Measurements from ENCODE around the gene PGGHG. TPM values are rescaled to one million over a fixed set of nuclear protein-coding genes. Genes with fewer than 3 reads are reported as not detected.

Gene PGGHG
- total and polyA plus RNA-seq, 2 of the 13 experiments (the other 11 are each of a cell fraction or from before 2014, with no cell fraction given) = 5.9 to 14.8 TPM

- DNase-seq (ENCODE audit: low spot score) = no peak
- Histone ChIP-seq H3K9ac (ENCODE audit: insufficient read depth, low read depth, low read length) (no peak overlapping the region), H3K4me3 (replicated peaks in 1 of 3; ENCODE audit: insufficient read depth in 1 of 3, low read depth in 2 of 3, low read length in 3 of 3) (no peak overlapping the region), H3K27ac (ENCODE audit: extremely low read length, insufficient read depth, low read length) (no peak overlapping the region), H3K79me2 (ENCODE audit: insufficient read depth, low read length) (no peaks in the 10 kb centered on the region), H3K27me3 (ENCODE audit: control insufficient read depth in 1 of 2, insufficient read depth in 2 of 2, low read length in 2 of 2) (peaks cover 7 to 83% of the 10 kb centered on the region in 2 experiments), H2AFZ (ENCODE audit: low read length) (no peak overlapping the region), H4K20me1 (ENCODE audit: insufficient read depth, low read length) (no peaks in the 10 kb centered on the region), H3K36me3 (replicated peaks in 1 of 2; ENCODE audit: control insufficient read depth in 1 of 2, insufficient read depth in 2 of 2, low read length in 2 of 2) (no peaks in the 10 kb centered on the region), H3K4me1 (ENCODE audit: insufficient read depth, low read length) (peaks cover 20% of the 10 kb centered on the region), H3K9me3 (ENCODE audit: low read length) (no peaks in the 10 kb centered on the region), H3K4me2 (ENCODE audit: low read depth, low read length) (no peak overlapping the region)
- in situ Hi-C loops (cut with HindIII; ENCODE audit: extremely low pct_ligation_motif_present, low pct_unique_long_range_greater_than_20kb) = no loop called here
- WGBS (ENCODE audit: low lambda C conversion rate) = 72% methylated on average over 20 of the region's 26 CpGs
- TF ChIP-seq, protein P1, sequence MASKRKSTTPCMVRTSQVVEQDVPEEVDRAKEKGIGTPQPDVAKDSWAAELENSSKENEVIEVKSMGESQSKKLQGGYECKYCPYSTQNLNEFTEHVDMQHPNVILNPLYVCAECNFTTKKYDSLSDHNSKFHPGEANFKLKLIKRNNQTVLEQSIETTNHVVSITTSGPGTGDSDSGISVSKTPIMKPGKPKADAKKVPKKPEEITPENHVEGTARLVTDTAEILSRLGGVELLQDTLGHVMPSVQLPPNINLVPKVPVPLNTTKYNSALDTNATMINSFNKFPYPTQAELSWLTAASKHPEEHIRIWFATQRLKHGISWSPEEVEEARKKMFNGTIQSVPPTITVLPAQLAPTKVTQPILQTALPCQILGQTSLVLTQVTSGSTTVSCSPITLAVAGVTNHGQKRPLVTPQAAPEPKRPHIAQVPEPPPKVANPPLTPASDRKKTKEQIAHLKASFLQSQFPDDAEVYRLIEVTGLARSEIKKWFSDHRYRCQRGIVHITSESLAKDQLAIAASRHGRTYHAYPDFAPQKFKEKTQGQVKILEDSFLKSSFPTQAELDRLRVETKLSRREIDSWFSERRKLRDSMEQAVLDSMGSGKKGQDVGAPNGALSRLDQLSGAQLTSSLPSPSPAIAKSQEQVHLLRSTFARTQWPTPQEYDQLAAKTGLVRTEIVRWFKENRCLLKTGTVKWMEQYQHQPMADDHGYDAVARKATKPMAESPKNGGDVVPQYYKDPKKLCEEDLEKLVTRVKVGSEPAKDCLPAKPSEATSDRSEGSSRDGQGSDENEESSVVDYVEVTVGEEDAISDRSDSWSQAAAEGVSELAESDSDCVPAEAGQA (IDR thresholded peaks at IDR 0.05; ENCODE audit: low read depth) = no peak
- TF ChIP-seq, protein P1 (CRISPR knock-in tag; IDR thresholded peaks at IDR 0.05; ENCODE audit: borderline replicate concordance) = no peak
- TF ChIP-seq RFXANK (CRISPR knock-in tag; IDR thresholded peaks at IDR 0.05) = no peak
- TF ChIP-seq, protein P2, sequence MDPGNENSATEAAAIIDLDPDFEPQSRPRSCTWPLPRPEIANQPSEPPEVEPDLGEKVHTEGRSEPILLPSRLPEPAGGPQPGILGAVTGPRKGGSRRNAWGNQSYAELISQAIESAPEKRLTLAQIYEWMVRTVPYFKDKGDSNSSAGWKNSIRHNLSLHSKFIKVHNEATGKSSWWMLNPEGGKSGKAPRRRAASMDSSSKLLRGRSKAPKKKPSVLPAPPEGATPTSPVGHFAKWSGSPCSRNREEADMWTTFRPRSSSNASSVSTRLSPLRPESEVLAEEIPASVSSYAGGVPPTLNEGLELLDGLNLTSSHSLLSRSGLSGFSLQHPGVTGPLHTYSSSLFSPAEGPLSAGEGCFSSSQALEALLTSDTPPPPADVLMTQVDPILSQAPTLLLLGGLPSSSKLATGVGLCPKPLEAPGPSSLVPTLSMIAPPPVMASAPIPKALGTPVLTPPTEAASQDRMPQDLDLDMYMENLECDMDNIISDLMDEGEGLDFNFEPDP (CRISPR knock-in tag; conservative IDR thresholded peaks at IDR 0.05) = no peak
- no peak for TF ChIP-seq FOXA1 (IDR thresholded peaks at IDR 0.05)
- TF ChIP-seq FOXA1 (CRISPR knock-in tag; IDR thresholded peaks at IDR 0.05) = no peak
- BruUV-seq (replicated peaks) = no TSS peak
- CTCF ChIA-PET (ENCODE audit: low intra/inter-chr PET ratio, low total read pairs) = no interaction called here
- FAIRE-seq = no peak
- no peak for ATAC-seq
- intact Hi-C loops (cut with micrococcal nuclease; ENCODE audit: unreplicated experiment) = no loop called here
- POLR2A ChIA-PET = no interaction called here
These were observed 7.3 kb upstream of the PGGHG start for GRCh38 chr11:281486-282161.
